CD14-positive monocyte (primary cell): ENCODE data around the gene NDUFAF2. TPM values are rescaled to one million over a fixed set of nuclear protein-coding genes. Genes with fewer than 3 reads are reported as not detected.

Source experiments
- DNase-seq, 3 donors: peaks; one replicate each; pipeline ENCODE4 v3.0.0-alpha.2; 2011 to 2022
- H2AFZ ChIP-seq: 2 replicates; pipeline ENCODE4 v1.6.0; 2012; ENCODE audit warnings: mild to moderate bottlenecking, low read depth, low read length, inconsistent platforms; ENCODE audit not compliant: insufficient read depth, poor library complexity, severe bottlenecking
- H3K27ac ChIP-seq, 2 donors: 1 replicate in 1 of 2; 2 replicates in 1 of 2; pipeline ENCODE4 v1.5.1; 2012 to 2013; ENCODE audit warnings: low read length in 2 of 2, control low read depth in 1 of 2, inconsistent platforms in 1 of 2, low read depth in 1 of 2, mild to moderate bottlenecking in 1 of 2
- H3K27me3 ChIP-seq, 2 donors: one replicate each; pipeline versions ENCODE4 v1.6.0 to v1.6.1; 2011 to 2013; ENCODE audit warnings: low read length in 2 of 2; ENCODE audit not compliant: control insufficient read depth in 2 of 2, insufficient read depth in 2 of 2
- H3K36me3 ChIP-seq, 2 donors: replicated peaks in 1 of 2; 1 replicate in 1 of 2; 2 replicates in 1 of 2; pipeline versions ENCODE4 v1.5.1 to v1.6.1; 2012 to 2013; ENCODE audit warnings: low read length in 2 of 2, control low read depth in 1 of 2, inconsistent platforms in 1 of 2, mild to moderate bottlenecking in 1 of 2; ENCODE audit not compliant: insufficient read depth in 2 of 2, control insufficient read depth in 1 of 2
- H3K4me1 ChIP-seq, 2 donors: 1 replicate in 1 of 2; 2 replicates in 1 of 2; pipeline versions ENCODE4 v1.5.1 to v1.6.1; 2012 to 2013; ENCODE audit warnings: low read length in 2 of 2, control low read depth in 1 of 2, inconsistent platforms in 1 of 2, mild to moderate bottlenecking in 1 of 2, moderate library complexity in 1 of 2; ENCODE audit not compliant: insufficient read depth in 2 of 2, control insufficient read depth in 1 of 2
- H3K4me2 ChIP-seq: replicated peaks from 2 replicates; pipeline ENCODE3; 2012; ENCODE audit warnings: low read length, moderate library complexity, mild to moderate bottlenecking; ENCODE audit not compliant: poor library complexity, severe bottlenecking; ENCODE audit errors: extremely low read depth
- H3K4me3 ChIP-seq, 3 experiments: fragments of 200-600 bp in 1 of 3; sonication (generic) in 1 of 3; replicated peaks in 1 of 3; 1 replicate in 2 of 3; 2 replicates in 1 of 3; pipeline ENCODE4 v1.5.1; 2011 to 2013; ENCODE audit warnings: low read length in 3 of 3, mild to moderate bottlenecking in 3 of 3, control low read depth in 2 of 3, low read depth in 2 of 3, inconsistent platforms in 1 of 3, moderate library complexity in 1 of 3
- H3K79me2 ChIP-seq: 2 replicates; pipeline ENCODE4 v1.6.0; 2012; ENCODE audit warnings: mild to moderate bottlenecking, control low read depth, inconsistent platforms, low read length, moderate library complexity; ENCODE audit not compliant: insufficient read depth
- H3K9ac ChIP-seq: 2 replicates; pipeline ENCODE4 v1.6.0; 2017; ENCODE audit warnings: low read length, mild to moderate bottlenecking; ENCODE audit not compliant: insufficient read depth, poor library complexity, severe bottlenecking
- H3K9me3 ChIP-seq, 2 donors: replicated peaks in 1 of 2; 1 replicate in 1 of 2; 2 replicates in 1 of 2; pipeline versions ENCODE4 v1.5.1 to v1.6.1; 2012 to 2013; ENCODE audit warnings: low read length in 2 of 2, control low read depth in 1 of 2; ENCODE audit not compliant: control insufficient read depth in 1 of 2, insufficient read depth in 1 of 2
- H4K20me1 ChIP-seq: 2 replicates; pipeline ENCODE4 v1.6.0; 2012; ENCODE audit warnings: mild to moderate bottlenecking, low read length, control low read depth, moderate library complexity; ENCODE audit not compliant: insufficient read depth
- H3K27ac Mint-ChIP-seq, 7 donors: one replicate each; pipeline ENCODE4 v1.8.0; 2020; ENCODE audit warnings: mild to moderate bottlenecking in 7 of 7, mixed read lengths in 7 of 7, moderate library complexity in 6 of 7, inconsistent platforms in 2 of 7
- H3K27me3 Mint-ChIP-seq, 3 donors: one replicate each; pipeline ENCODE4 v1.8.0; 2021 to 2022; ENCODE audit warnings: low read depth in 3 of 3, mild to moderate bottlenecking in 3 of 3, mixed read lengths in 3 of 3, moderate library complexity in 3 of 3, inconsistent platforms in 1 of 3
- H3K36me3 Mint-ChIP-seq, 2 donors: one replicate each; pipeline ENCODE4 v1.8.0; 2020; ENCODE audit warnings: mixed read lengths in 2 of 2, inconsistent platforms in 1 of 2, mild to moderate bottlenecking in 1 of 2
- H3K4me1 Mint-ChIP-seq: one replicate; pipeline ENCODE4 v1.8.0; 2020; ENCODE audit warnings: mild to moderate bottlenecking, mixed read lengths
- H3K4me3 Mint-ChIP-seq, 2 donors: one replicate each; pipeline ENCODE4 v1.8.0; 2020; ENCODE audit warnings: mild to moderate bottlenecking in 2 of 2, mixed read lengths in 2 of 2, moderate library complexity in 1 of 2
- H3K9me3 Mint-ChIP-seq, 7 donors: one replicate each; pipeline ENCODE4 v1.8.0; 2020 to 2022; ENCODE audit warnings: mixed read lengths in 7 of 7, mild to moderate bottlenecking in 6 of 7, moderate library complexity in 6 of 7, inconsistent platforms in 2 of 7
- WGBS: methylation state at CpG from one replicate; pipeline ENCODE4 v1.1.5; 2013; ENCODE audit warnings: missing lambda C conversion rate; ENCODE audit not compliant: insufficient coverage; 5-methylcytosine and 5-hydroxymethylcytosine counted together
- intact Hi-C, 2 donors: fragments of 100-400 bp; cut with micrococcal nuclease; formaldehyde crosslinking; loops; one replicate each; pipeline versions ENCODE4 v1.15.0 to v1.15.1; 2023
- polyA plus RNA-seq, 3 donors: library from polyadenylated mRNA; depleted of rRNA in 1 of 3; unstranded in 2 of 3; stranded (reverse) in 1 of 3; fragments of 300-500 nt in 2 of 3; fragments of >200 nt in 1 of 3; fragmentation: Illumina TruSeq in 2 of 3; gene quantifications; 1 replicate in 2 of 3; 2 replicates in 1 of 3; pipeline ENCODE4 v1.2.3, GENCODE V29; 2012 to 2021
- TF ChIP-seq, protein P1 (sequence below): fragments of 200-600 bp; IDR thresholded peaks from one replicate; pipeline ENCODE4 v1.8.0; 2022; ENCODE audit warnings: antibody characterized with exemption, mild to moderate bottlenecking

NDUFAF2 gene
- polyA plus RNA-seq, 3 donors, result 5.9 to 29.5 (median 25.0) TPM

GRCh38 chr5:61020415-61020814 lies 75.4 kb downstream of the NDUFAF2 start:
- H3K79me2 ChIP-seq, result no peaks in the 10 kb centered on the region
- DNase-seq, result no peak
- H3K27me3 ChIP-seq, result no peaks in the 10 kb centered on the region
- peak overlapping the region in 1 of 7 donors; percentile 18 for H3K27ac Mint-ChIP-seq
- no peak overlapping the region for H3K4me3 ChIP-seq
- peaks cover 3 to 10% of the 10 kb centered on the region in 2 donors for H3K4me1 ChIP-seq
- intact Hi-C loops, result no loop called here
- H4K20me1 ChIP-seq, result no peaks in the 10 kb centered on the region
- H3K9me3 Mint-ChIP-seq, result no peaks in the 10 kb centered on the region
- no peaks in the 10 kb centered on the region for H3K36me3 Mint-ChIP-seq
- H3K9ac ChIP-seq, result no peak overlapping the region
- no peak overlapping the region for H2AFZ ChIP-seq
- no peak overlapping the region for H3K4me3 Mint-ChIP-seq
- no peaks in the 10 kb centered on the region for H3K36me3 ChIP-seq
- no CpG with 5 or more reads among the region's 3 CpGs for WGBS
- no peaks in the 10 kb centered on the region for H3K9me3 ChIP-seq
- no peak overlapping the region for H3K27ac ChIP-seq
- TF ChIP-seq, protein P1, sequence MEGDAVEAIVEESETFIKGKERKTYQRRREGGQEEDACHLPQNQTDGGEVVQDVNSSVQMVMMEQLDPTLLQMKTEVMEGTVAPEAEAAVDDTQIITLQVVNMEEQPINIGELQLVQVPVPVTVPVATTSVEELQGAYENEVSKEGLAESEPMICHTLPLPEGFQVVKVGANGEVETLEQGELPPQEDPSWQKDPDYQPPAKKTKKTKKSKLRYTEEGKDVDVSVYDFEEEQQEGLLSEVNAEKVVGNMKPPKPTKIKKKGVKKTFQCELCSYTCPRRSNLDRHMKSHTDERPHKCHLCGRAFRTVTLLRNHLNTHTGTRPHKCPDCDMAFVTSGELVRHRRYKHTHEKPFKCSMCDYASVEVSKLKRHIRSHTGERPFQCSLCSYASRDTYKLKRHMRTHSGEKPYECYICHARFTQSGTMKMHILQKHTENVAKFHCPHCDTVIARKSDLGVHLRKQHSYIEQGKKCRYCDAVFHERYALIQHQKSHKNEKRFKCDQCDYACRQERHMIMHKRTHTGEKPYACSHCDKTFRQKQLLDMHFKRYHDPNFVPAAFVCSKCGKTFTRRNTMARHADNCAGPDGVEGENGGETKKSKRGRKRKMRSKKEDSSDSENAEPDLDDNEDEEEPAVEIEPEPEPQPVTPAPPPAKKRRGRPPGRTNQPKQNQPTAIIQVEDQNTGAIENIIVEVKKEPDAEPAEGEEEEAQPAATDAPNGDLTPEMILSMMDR, result no peak
- H3K4me2 ChIP-seq, result no peak overlapping the region
- H3K27me3 Mint-ChIP-seq, result no peaks in the 10 kb centered on the region
- peaks cover 14% of the 10 kb centered on the region for H3K4me1 Mint-ChIP-seq

GRCh38 chr5:61023131-61023530 lies 78.1 kb downstream of the NDUFAF2 start:
- H3K36me3 Mint-ChIP-seq, result no peaks in the 10 kb centered on the region
- H3K9me3 Mint-ChIP-seq, result no peaks in the 10 kb centered on the region
- no peaks in the 10 kb centered on the region for H3K27me3 Mint-ChIP-seq
- no peak overlapping the region for H3K4me3 Mint-ChIP-seq
- Histone ChIP-seq H3K9me3 (no peaks in the 10 kb centered on the region), H2AFZ (no peak overlapping the region), H4K20me1 (no peaks in the 10 kb centered on the region), H3K4me2 (no peak overlapping the region), H3K9ac (no peak overlapping the region), H3K27me3 (no peaks in the 10 kb centered on the region), H3K27ac (no peak overlapping the region), H3K4me1 (peaks cover 3 to 10% of the 10 kb centered on the region in 2 donors), H3K36me3 (no peaks in the 10 kb centered on the region), H3K79me2 (no peaks in the 10 kb centered on the region), H3K4me3 (no peak overlapping the region)
- H3K27ac Mint-ChIP-seq, result no peak overlapping the region
- no peak for DNase-seq
- WGBS, result no CpG with 5 or more reads among the region's 1 CpG
- TF ChIP-seq, protein P1, result no peak
- peaks cover 14% of the 10 kb centered on the region for H3K4me1 Mint-ChIP-seq
- intact Hi-C loops, result no loop called here
